ENCODE measurements around the gene CAPN10.
"Not testable (repeated sequence)": the region's sequence is repeated elsewhere in the genome, so short reads cannot be mapped to it uniquely, and the experiment has no call there.

The CAPN10 gene

GRCh38 chr2:240602266-240603050, 15.9 kb downstream of the CAPN10 start:
- DNase-seq (ENCODE audit: low read depth), result no peak

GRCh38 chr2:240603081-240603835, 16.7 kb downstream of the CAPN10 start:
- DNase-seq (ENCODE audit: low read depth), result no peak

- no peak for DNase-seq (ENCODE audit: low read depth)
Observed at GRCh38 chr2:240603846-240604245, 17.3 kb downstream of the CAPN10 start.

- peak; percentile 71 for DNase-seq (ENCODE audit: low read depth)
Observed at GRCh38 chr2:240604291-240604938, 17.9 kb downstream of the CAPN10 start.

GRCh38 chr2:240604939-240605716, 18.6 kb downstream of the CAPN10 start:
- no peak for DNase-seq (ENCODE audit: low read depth)

GRCh38 chr2:240605867-240606743, 19.6 kb downstream of the CAPN10 start:
- DNase-seq (ENCODE audit: low read depth), result no peak

- no peak for DNase-seq (ENCODE audit: low read depth)
Observed at GRCh38 chr2:240611601-240612210, 25.2 kb downstream of the CAPN10 start.

GRCh38 chr2:240613781-240614180, 27.2 kb downstream of the CAPN10 start:
- no peak for DNase-seq (ENCODE audit: low read depth)

- no peak for DNase-seq (ENCODE audit: low read depth)
Observed at GRCh38 chr2:240614391-240614790, 27.9 kb downstream of the CAPN10 start.

- no peak for DNase-seq (ENCODE audit: low read depth)
Observed at GRCh38 chr2:240615396-240615795, 28.9 kb downstream of the CAPN10 start.

- no peak for DNase-seq (ENCODE audit: low read depth)
Observed at GRCh38 chr2:240615820-240616547, 29.4 kb downstream of the CAPN10 start.

- not testable (repeated sequence) for DNase-seq (ENCODE audit: low read depth)
Observed at GRCh38 chr2:240616860-240617666, 30.5 kb downstream of the CAPN10 start.

- no peak for DNase-seq (ENCODE audit: low read depth)
Observed at GRCh38 chr2:240618776-240619175, 32.2 kb downstream of the CAPN10 start.

GRCh38 chr2:240619506-240620148, 33.1 kb downstream of the CAPN10 start:
- no peak for DNase-seq (ENCODE audit: low read depth)

GRCh38 chr2:240620149-240620731, 33.7 kb downstream of the CAPN10 start:
- DNase-seq (ENCODE audit: low read depth), result no peak

GRCh38 chr2:240620859-240621258, 34.3 kb downstream of the CAPN10 start:
- DNase-seq (ENCODE audit: low read depth), result no peak

GRCh38 chr2:240622060-240622411, 35.5 kb downstream of the CAPN10 start:
- no peak for DNase-seq (ENCODE audit: low read depth)

GRCh38 chr2:240622531-240623235, 36.1 kb downstream of the CAPN10 start:
- no peak for DNase-seq (ENCODE audit: low read depth)

Data from amniotic epithelial cell (primary cell).